KMS-11 (cell line): Measurements from ENCODE around the gene MACROD2.

ENCODE experiments used
- H2AFZ ChIP-seq: fragments of 200-600 bp; sonication (generic); 2 replicates; pipeline ENCODE4 v1.6.1; 2016; ENCODE audit warnings: antibody characterized with exemption, mixed run types, low read depth
- H3K27ac ChIP-seq: fragments of 200-600 bp; sonication (generic); 2 replicates; pipeline ENCODE4 v1.6.1; 2016; ENCODE audit warnings: mild to moderate bottlenecking, mixed run types
- H3K27me3 ChIP-seq: fragments of 200-600 bp; sonication (generic); 2 replicates; pipeline ENCODE4 v1.6.1; 2017; ENCODE audit warnings: mild to moderate bottlenecking, low read depth, mixed run types, moderate library complexity; ENCODE audit not compliant: insufficient read depth
- H3K36me3 ChIP-seq: fragments of 200-600 bp; sonication (generic); 2 replicates; pipeline ENCODE4 v1.6.1; 2017; ENCODE audit warnings: mild to moderate bottlenecking, mixed run types; ENCODE audit not compliant: insufficient read depth
- H3K4me1 ChIP-seq: fragments of 200-600 bp; sonication (generic); 2 replicates; pipeline ENCODE4 v1.6.1; 2016; ENCODE audit warnings: mild to moderate bottlenecking, low read depth, mixed run types; ENCODE audit not compliant: poor library complexity, severe bottlenecking
- H3K4me2 ChIP-seq: fragments of 200-600 bp; sonication (generic); 2 replicates; pipeline ENCODE4 v1.7.0; 2016; ENCODE audit warnings: mild to moderate bottlenecking, mixed run types
- H3K4me3 ChIP-seq: fragments of 200-600 bp; sonication (generic); IDR thresholded peaks from 2 replicates; pipeline ENCODE4 v1.6.1; 2017; ENCODE audit warnings: low read depth, low read length, mixed read lengths; ENCODE audit not compliant: insufficient read depth
- H3K79me2 ChIP-seq: fragments of 200-600 bp; sonication (generic); 2 replicates; pipeline ENCODE4 v1.6.1; 2016; ENCODE audit warnings: low read depth, mixed run types; ENCODE audit not compliant: insufficient read depth
- H3K9ac ChIP-seq: fragments of 200-600 bp; sonication (generic); 2 replicates; pipeline ENCODE4 v1.6.1; 2016; ENCODE audit warnings: mild to moderate bottlenecking, mixed run types
- H4K20me1 ChIP-seq: fragments of 200-600 bp; sonication (generic); 2 replicates; pipeline ENCODE4 v1.6.1; 2016; ENCODE audit warnings: mild to moderate bottlenecking, mixed run types; ENCODE audit not compliant: insufficient read depth
- TF ChIP-seq, protein P1 (sequence below): fragments of 200-600 bp; sonication (generic); conservative IDR thresholded peaks from 2 replicates; pipeline ENCODE4 v1.6.1; 2017; ENCODE audit warnings: low read depth, mild to moderate bottlenecking, antibody characterized with exemption, low read length, moderate library complexity, mixed read lengths

Gene MACROD2

GRCh38 chr20:15576411-15576810, 1581.1 kb downstream of the MACROD2 start:
- no peaks in the 10 kb centered on the region for H3K36me3 ChIP-seq
- TF ChIP-seq, protein P1, sequence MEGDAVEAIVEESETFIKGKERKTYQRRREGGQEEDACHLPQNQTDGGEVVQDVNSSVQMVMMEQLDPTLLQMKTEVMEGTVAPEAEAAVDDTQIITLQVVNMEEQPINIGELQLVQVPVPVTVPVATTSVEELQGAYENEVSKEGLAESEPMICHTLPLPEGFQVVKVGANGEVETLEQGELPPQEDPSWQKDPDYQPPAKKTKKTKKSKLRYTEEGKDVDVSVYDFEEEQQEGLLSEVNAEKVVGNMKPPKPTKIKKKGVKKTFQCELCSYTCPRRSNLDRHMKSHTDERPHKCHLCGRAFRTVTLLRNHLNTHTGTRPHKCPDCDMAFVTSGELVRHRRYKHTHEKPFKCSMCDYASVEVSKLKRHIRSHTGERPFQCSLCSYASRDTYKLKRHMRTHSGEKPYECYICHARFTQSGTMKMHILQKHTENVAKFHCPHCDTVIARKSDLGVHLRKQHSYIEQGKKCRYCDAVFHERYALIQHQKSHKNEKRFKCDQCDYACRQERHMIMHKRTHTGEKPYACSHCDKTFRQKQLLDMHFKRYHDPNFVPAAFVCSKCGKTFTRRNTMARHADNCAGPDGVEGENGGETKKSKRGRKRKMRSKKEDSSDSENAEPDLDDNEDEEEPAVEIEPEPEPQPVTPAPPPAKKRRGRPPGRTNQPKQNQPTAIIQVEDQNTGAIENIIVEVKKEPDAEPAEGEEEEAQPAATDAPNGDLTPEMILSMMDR, result no peak
- no peak overlapping the region for H3K27ac ChIP-seq
- no peaks in the 10 kb centered on the region for H3K79me2 ChIP-seq
- no peaks in the 10 kb centered on the region for H3K27me3 ChIP-seq
- H3K4me3 ChIP-seq, result no peak overlapping the region
- no peak overlapping the region for H2AFZ ChIP-seq
- H3K4me1 ChIP-seq, result no peaks in the 10 kb centered on the region
- H4K20me1 ChIP-seq, result no peaks in the 10 kb centered on the region
- no peak overlapping the region for H3K9ac ChIP-seq
- H3K4me2 ChIP-seq, result no peak overlapping the region

DNA sequence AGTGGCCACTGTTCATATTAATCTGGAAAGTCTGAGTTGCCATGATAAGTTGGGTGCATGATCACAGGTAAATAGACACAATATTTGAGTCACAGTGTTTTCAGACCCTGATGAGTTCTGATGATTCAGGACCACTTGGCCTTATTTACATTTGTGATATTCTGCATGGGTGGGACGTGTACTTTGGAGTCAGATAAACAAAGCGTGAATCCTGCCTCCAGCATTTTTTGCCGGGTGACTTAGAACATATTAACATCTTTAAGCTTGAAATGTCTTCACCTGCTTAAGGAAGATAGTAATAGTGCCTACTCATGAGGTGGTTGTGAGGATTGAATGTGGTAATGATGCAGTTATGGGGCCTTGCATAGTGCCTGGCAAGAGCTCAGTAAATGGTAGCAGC, 1582.8 kb downstream of the MACROD2 start:
- Histone ChIP-seq H3K9ac (no peak overlapping the region), H2AFZ (no peak overlapping the region), H3K27ac (no peak overlapping the region), H3K79me2 (no peaks in the 10 kb centered on the region), H3K4me1 (no peaks in the 10 kb centered on the region), H3K4me2 (no peak overlapping the region), H3K27me3 (no peaks in the 10 kb centered on the region), H4K20me1 (no peaks in the 10 kb centered on the region), H3K4me3 (no peak overlapping the region), H3K36me3 (no peaks in the 10 kb centered on the region)
- TF ChIP-seq, protein P1, result no peak

GRCh38 chr20:15579688-15580087, 1584.4 kb downstream of the MACROD2 start:
- Histone ChIP-seq H3K27ac (no peak overlapping the region), H3K4me1 (no peaks in the 10 kb centered on the region), H3K9ac (no peak overlapping the region), H3K4me3 (no peak overlapping the region), H4K20me1 (no peaks in the 10 kb centered on the region), H3K4me2 (no peak overlapping the region), H3K79me2 (no peaks in the 10 kb centered on the region), H3K36me3 (no peaks in the 10 kb centered on the region), H2AFZ (no peak overlapping the region), H3K27me3 (no peaks in the 10 kb centered on the region)
- TF ChIP-seq, protein P1, result no peak

DNA sequence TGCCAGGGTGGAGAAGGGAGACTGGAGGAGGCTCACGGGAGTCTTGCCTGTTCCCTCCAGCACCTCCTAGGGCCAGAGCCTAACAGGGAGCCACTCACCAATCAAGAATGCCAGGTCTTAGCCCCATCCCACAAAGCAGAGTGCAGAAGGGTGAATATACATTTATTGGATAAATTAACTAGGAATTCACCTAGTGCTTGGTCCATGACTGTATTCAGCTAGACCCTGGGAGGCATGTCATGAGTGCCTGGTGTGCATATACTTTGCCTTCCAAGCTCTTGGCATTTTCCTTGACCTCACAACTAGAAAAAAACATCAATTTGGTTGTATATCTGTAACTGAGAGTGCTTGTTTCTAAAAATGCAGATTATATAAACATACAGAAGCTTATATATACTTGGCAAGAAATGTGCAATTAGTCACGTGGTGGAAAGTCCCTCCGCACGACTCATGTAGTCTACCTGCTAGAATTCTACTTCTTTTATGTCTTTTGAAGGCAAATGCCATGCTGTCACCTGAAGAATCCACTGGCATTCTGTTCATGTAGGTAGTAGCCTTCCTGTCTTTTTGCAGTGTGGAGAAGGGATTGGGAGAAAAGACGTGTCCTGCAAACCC, 1586.9 kb downstream of the MACROD2 start:
- Histone ChIP-seq H3K4me1 (no peaks in the 10 kb centered on the region), H3K27me3 (no peaks in the 10 kb centered on the region), H3K4me3 (no peak overlapping the region), H3K4me2 (no peak overlapping the region), H4K20me1 (no peaks in the 10 kb centered on the region), H3K9ac (no peak overlapping the region), H3K79me2 (no peaks in the 10 kb centered on the region), H2AFZ (no peak overlapping the region), H3K27ac (no peak overlapping the region), H3K36me3 (no peaks in the 10 kb centered on the region)
- TF ChIP-seq, protein P1, result no peak
